HG03135 (cell line): ENCODE results near the gene OR14A16.

Experiments used
- ATAC-seq: cut with Tn5 transposase; IDR thresholded peaks from one replicate; pipeline ENCODE4 v1.9.1; 2021; ENCODE audit warnings: mild to moderate bottlenecking, moderate library complexity; ENCODE audit not compliant: unreplicated experiment

OR14A16 gene, protein sequence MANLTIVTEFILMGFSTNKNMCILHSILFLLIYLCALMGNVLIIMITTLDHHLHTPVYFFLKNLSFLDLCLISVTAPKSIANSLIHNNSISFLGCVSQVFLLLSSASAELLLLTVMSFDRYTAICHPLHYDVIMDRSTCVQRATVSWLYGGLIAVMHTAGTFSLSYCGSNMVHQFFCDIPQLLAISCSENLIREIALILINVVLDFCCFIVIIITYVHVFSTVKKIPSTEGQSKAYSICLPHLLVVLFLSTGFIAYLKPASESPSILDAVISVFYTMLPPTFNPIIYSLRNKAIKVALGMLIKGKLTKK

GRCh38 chr1:247824023-247824422, at the start of gene OR14A16:
TSS of gene OR14A16 (minus strand) at chr1:247824119. CDS start at chr1:247815729, 8,390 bp downstream.
- no peak for ATAC-seq

DNA sequence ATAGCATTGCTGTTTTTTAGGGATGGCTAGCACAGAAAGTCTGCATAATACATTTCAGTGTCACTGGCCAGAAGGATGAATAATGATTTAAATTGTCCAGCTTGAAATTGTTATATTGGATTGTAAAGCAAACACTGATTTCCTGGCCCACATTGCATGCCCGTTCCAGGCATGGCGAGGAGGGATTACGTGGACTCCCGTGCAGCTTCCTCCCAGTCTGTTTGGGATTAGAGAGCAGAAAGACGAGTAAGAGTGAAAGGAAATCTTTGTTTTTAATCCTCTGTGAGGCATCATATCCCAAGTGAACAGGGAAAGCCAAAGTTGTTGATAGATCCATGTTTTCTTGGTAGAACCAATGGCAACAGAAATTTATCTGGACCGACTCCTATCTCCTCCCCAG, 41.5 kb upstream of the OR14A16 start:
- no peak for ATAC-seq

- no peak for ATAC-seq
These were observed 40.7 kb upstream of the OR14A16 start for GRCh38 chr1:247864644-247865043.

DNA sequence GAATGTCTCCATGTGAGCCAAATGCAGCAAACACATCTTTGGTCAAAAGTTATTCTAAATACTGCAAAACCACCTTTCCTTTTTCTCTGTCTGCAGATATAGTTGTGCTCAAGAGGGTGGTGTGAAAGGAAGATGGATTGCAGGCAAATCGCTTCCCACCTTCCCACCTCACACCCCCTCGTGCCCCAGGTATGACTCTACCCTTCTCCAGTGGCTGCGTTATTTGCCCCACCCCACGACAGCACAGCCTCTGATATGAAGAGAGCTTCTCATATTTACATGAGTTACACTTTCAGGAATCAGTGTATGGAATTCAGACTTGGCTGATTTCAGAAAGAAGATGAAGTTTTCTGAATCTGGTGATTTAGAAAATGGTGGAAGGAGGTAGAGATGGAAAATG, 38.8 kb upstream of the OR14A16 start:
- ATAC-seq = no peak

GRCh38 chr1:247857985-247858619, 34.2 kb upstream of the OR14A16 start:
- ATAC-seq = no peak

GRCh38 chr1:247857069-247857984, 33.4 kb upstream of the OR14A16 start, which contains the start of gene TRIM58:
TSS of gene TRIM58 (plus strand) at chr1:247857187. CDS start at chr1:247857247, 60 bp downstream.
- ATAC-seq = peak; percentile 59

DNA sequence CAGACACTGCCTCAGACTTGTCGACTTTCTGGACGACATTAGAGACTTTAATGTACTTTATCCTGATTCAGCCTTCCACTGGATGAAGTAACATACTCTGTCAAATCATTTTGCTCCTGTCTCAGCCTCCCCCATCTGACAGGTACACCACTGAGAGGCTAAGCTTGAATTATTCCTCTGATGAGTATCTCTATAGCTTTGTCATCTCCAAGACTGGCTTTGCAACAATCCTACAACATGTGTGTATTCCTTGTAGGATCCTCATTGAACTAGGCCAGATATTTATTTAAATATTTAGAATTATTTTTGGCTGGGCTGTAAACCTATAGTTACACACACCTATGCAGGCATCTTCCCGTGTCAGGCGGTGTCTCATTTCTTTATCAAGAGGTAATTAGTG, 32.0 kb upstream of the OR14A16 start:
- no peak for ATAC-seq

- no peak for ATAC-seq
These were observed 31.1 kb upstream of the OR14A16 start for GRCh38 chr1:247854899-247855545.

DNA sequence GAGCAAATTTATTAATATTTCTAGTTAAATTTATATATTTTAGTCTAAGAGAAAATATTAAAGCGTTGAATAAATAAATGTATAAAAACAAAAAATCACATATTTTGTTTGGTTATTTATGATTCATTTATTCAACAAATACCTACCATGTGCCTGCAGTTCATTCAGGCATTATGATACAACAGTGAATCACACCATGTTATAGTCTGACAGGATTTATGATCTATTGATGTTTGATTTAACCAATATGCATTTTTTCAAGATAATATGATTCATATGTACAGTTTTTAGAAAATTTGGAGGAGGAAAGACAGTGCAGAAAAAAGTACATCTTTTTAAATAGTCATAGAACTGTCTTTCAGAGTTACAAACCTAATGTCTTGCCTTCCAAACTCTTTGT, 25.7 kb upstream of the OR14A16 start:
- no peak for ATAC-seq

GRCh38 chr1:247848346-247848745, 24.4 kb upstream of the OR14A16 start:
- no peak for ATAC-seq

GRCh38 chr1:247845693-247846017, 21.7 kb upstream of the OR14A16 start:
- no peak for ATAC-seq

GRCh38 chr1:247845011-247845692, 21.2 kb upstream of the OR14A16 start:
- ATAC-seq = no peak

- no peak for ATAC-seq
These were observed 19.5 kb upstream of the OR14A16 start for GRCh38 chr1:247843411-247843810.

DNA sequence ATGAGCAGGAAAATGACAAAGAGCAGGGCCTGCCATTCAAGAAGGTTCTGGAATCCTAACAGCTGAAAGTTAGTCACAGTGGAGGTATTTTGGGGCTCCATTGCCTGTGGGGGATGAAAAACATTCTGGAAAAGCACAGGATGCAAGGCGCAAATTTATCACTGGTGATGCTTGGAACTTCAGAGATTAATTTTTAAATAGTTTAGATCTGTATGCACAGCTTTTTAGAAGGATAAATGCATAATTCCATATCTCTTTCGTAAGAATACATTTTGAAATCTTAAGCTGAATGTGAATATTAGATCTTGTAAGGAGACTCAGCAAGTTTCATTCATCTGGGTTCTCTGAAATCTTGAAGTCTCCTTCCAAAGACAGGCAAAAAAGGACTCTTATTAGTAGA, 17.9 kb upstream of the OR14A16 start, which contains the start of gene OR11L1:
OR11L1 (minus strand) TSS at position 101 of the 400 bp plus-strand sequence; CDS start at position 101, 0 bp downstream.
- no peak for ATAC-seq

- ATAC-seq = no peak
These were observed 16.9 kb upstream of the OR14A16 start for GRCh38 chr1:247840818-247841217.

GRCh38 chr1:247833601-247834000, 9.7 kb upstream of the OR14A16 start:
- ATAC-seq = no peak

GRCh38 chr1:247829656-247830055, 5.7 kb upstream of the OR14A16 start:
- no peak for ATAC-seq

- ATAC-seq = no peak
These were observed 1.4 kb upstream of the OR14A16 start for GRCh38 chr1:247825362-247825761.

GRCh38 chr1:247822060-247822459, 1.9 kb downstream of the OR14A16 start:
- no peak for ATAC-seq

DNA sequence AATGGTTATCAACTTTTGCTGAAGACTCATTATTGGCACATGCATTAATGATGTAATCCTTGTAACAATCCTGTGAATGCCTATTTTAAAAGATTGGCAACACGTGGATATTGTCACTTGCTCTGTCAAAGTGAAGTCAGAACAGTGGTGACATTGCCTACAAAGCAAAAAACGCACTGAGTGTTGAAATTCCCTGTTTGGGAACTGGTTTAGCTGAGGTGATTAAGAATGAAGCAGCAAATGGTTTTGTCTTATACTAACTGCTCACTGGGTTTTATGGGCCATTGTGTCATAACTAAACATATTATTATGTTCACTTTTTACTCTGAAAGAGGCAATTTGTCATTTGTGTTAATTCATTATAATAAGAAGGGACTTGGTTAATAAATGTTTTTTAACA, 11.3 kb downstream of the OR14A16 start:
- ATAC-seq = no peak
